ENCODE measurements around the gene TMEM115.

Gene TMEM115

GRCh38 chr3:50375258-50375931, 16.1 kb upstream of the TMEM115 start:
- no peak for DNase-seq

DNA sequence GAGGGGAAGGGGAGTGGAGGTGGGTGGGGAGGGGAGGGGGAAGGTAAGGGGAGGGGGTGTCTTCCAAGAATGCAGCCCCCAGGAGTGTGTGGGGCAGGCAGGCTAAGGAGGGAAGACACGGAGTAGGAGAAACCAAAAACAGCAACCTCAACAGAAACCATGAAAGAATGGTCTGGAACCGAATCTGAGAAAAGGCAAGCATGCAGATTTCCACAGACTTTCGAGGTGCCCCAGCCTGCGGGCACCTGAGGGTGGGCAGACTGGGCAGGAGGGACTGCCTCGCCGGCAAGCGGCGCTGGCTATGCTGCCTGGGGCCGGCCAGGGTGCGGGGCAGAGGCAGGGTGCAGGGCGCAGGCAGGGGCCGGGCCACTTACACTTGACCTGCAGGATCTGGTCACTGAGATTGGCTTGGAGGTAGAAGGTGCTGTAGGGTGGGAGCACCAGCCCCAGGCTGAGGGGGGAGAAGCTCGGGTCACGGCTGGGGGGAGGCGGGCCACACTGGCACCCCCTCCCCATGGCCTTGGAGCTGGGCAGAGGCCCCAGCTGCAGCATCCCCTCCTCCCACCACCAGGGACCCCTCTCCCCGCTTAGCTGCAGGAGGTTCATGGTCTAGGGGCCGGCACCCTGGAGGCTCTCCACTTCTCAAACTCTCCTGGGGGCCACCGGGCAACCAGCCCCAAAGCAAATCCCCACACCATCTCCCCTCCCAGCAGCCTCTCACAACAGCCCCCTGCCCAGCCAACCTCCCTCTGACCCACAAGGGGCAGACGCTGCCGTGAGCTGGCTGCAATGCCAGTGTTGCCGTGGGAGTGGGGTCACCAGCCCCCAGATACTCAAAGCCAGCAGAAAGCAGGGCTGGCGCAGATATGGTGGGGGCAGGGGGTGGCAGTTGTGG, 15.3 kb upstream of the TMEM115 start:
- no peak for DNase-seq

GRCh38 chr3:50373146-50374051, 14.1 kb upstream of the TMEM115 start:
- DNase-seq = no peak

- no peak for DNase-seq
These were observed 13.0 kb upstream of the TMEM115 start for GRCh38 chr3:50372349-50372748.

DNA sequence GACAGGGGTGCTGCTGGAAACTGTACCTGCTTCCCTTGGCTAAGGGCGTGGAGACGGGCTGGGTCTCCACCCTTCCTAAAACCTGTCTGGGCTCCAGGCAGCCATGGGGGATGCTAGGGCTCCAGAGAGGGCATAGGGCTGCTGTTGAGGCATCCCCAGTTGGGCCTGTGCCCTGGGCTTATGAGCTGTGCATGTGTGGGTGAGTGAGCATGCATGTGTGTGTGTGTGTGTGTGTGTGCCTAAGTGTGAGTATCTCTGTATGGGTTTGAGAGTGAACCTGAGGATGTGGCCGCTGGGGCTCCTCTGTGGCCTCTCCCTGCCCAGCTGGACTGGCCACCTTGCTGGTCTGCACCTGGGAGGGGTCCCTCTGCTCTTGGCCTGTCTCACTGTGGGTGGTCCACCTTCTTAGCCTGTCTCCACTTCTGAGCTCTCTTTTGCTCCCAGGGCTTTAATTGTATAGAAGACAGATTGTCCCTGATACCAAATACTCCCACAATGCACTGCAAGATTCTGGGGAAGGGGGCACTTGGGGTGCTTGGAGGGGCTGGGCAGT, 11.9 kb upstream of the TMEM115 start:
- DNase-seq = no peak

DNA sequence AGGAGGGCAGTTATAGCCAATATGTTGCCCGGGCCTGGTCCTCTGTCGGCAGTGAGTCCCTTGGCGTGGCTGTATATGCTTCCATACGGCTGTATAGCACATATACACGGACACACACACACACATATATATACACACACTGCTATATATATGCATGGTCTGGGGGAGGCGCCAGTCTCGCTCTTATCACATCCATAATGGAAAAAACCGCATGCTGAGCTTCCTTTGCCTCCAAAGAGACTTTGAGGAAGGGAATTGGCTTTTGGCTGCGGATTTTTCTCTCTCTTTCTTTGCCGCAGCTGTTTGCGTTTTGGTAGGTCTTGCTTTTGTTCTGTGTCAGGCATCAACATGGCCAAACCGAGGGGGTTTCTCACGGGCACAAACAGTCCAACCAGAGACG, 11.3 kb upstream of the TMEM115 start:
- DNase-seq = no peak

GRCh38 chr3:50369012-50369670, 9.8 kb upstream of the TMEM115 start:
- no peak for DNase-seq

- no peak for DNase-seq
These were observed 6.5 kb upstream of the TMEM115 start for GRCh38 chr3:50365842-50366220.

GRCh38 chr3:50365080-50365841, 5.9 kb upstream of the TMEM115 start:
- peak; percentile 97 for DNase-seq

DNA sequence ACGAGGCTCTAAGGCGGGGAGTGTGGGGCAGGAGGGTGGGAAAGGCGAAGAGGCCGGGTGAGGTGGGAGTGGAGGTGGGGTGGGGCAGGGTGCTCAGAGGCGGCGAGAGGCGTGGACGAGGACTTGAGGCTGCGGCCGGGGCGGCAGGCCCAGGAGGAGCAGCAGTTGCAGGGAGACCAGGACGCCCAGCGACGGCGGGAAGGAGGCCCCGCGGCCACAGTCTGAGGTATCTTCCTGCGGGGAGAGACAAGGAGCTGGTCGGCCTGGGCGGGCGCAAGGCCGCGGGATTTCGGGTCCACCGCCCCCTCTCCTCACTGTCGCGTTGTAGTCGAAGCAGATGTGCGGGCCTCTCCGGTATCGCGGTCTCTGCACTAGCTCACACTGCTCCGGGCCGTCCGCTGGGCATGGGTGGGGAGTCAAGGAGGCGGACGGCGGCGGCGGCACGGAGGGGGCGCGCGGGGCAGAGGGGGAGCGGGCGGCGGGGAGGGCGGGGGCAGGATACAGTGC, 5.3 kb upstream of the TMEM115 start:
- no peak for DNase-seq

DNA sequence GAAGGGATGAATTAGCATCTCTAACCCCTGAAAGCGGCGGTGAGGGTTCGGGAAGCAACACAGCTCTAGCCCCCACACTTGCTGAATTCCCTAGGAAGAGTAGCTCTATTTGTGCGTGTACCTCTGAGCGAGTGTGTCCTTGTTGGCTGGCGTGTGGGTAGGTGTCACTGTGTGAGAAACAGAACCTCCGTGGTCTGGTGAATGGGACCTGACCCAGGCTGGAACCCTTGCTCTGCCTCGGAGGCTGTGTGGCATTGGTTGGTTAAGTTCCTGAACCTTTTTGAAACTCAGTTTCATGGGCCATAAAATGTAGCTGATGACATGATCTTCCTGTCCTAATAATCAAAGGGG, 414 bp upstream of the TMEM115 start:
- DNase-seq = no peak

GRCh38 chr3:50358355-50358910, 888 bp downstream of the TMEM115 start:
- no peak for DNase-seq

- no peak for DNase-seq
These were observed 1.8 kb downstream of the TMEM115 start for GRCh38 chr3:50357481-50357880.

DNA sequence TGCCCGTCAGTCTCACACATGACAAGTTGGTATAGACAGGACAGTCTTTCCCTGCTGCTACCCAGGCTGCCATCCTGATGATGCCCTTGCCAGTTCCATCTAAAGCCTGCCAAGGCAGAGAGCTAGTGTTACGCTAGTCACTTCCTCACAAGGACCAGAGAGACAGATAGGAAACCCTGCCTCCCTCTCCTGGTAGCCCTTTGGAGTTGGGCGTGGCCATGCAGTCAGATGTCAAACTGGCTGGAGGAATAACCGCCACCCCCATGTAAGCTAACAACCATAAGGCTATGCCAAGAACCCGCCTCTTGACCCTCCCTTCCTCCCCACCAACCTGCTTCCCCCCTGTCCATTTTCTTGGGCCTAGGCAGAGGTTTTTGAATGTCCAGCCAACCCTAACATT, 2.8 kb downstream of the TMEM115 start:
- no peak for DNase-seq

DNA sequence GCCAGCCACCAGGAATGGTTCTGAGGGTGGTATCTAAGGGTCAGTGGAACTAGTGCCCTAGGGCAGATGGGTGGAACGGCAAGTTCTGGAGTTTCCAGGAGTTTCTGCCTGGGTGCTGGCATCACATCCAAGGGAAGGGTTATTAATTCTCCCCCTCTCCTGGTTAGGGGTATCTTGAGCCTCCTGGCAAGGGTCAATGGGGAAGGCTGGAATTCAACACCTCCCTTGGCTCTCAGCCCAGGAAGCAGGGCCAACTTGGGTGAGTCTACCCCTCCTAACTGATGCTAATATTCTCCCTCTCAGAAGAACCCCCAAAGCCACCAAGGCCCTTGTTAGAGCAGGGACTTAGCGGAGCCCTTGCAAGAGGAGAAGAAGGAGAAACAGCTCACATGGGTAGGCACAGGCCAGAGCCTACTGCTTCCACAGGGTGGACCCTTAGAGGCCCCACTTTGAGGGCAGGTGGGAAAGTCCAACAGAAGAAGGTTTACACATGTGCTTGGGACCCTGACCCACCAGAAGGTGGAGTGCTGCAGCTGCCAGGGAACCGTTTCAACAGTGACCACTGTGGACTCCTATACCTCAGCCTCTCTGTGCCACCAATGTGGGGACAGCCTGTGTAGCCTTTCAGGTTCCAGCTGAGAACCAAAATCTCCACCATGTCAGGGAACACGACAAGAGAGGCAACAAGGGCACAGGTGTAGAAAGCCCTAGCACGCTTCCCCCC, 3.3 kb downstream of the TMEM115 start:
- DNase-seq = no peak

DNA sequence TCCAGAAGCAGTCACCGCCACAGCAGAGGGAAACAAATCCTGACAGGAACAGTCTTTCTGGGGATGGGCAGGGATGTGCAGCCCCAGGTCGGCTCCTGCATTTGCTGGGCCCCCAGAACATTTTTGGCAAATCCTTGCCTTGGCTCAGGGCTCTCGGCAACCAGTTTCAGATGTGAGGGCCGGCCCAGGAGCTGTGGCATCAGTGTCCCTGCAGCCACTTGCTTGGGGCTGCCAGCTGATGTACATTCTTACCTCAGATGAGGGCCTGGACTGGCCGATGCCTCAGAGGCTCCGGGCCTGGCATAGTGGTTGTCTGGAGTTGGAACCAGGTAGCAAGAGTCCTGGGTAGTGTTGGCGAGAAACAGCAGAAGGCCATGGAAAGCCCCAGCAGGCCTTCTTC, 4.5 kb downstream of the TMEM115 start:
- no peak for DNase-seq

- DNase-seq = no peak
These were observed 5.0 kb downstream of the TMEM115 start for GRCh38 chr3:50354186-50354764.

DNA sequence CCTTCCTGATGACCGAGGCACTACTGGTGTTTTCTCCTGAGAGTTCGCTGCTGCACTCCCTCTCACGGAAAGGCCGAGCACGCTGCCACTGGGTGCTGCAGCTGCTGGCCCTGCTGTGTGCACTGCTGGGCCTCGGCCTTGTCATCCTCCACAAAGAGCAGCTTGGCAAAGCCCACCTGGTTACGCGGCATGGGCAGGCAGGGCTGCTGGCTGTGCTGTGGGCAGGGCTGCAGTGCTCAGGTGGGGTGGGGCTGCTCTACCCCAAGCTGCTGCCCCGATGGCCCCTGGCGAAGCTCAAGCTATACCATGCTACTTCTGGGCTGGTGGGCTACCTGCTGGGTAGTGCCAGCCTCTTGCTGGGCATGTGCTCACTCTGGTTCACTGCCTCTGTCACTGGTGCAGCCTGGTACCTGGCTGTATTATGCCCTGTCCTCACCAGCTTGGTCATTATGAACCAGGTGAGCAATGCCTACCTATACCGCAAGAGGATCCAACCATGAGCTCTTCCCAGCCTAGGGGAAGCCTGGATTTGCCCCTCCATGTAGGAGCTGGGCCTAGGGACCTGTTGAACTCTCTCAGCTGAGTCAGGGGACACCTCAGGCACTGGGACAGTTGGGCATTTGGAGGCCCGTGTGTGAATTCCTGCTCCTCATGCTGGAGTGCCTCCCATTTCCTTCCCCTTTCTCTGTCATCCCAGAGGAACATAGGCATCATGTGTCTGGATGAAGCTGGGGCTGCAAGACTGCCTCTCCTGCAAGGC, 5.9 kb downstream of the TMEM115 start:
- DNase-seq = no peak

DNA sequence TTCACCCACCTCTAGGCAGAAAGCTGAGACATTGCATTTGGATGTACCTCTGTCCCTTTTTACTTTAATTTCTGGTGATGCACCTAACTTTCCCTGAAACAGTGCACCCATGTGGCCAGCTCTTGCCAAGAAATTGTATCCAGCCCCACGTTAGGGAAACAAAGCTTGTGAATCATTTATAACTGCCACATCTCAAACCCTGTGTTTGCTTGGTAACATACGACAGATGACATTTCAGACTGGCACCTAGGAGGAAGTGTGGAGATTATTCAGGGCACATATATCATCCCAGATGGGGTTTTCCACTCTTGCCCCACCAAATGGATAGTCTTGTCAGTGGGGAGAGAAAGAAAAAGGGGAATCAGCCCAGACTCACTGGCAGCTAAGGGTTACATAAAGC, 6.5 kb downstream of the TMEM115 start:
- DNase-seq = no peak
